ENCODE results near the gene ACOT11.

Gene ACOT11

GRCh38 chr1:54543729-54544496, 4.1 kb upstream of the ACOT11 start:
- TF ChIP-seq ZNF70 (CRISPR knock-in tag; IDR thresholded peaks at IDR 0.05) (no peak), ZNF8 (CRISPR knock-in tag; IDR thresholded peaks at IDR 0.05) (no peak; the same call in 1 of the 2 replicates), ZFP3 (CRISPR knock-in tag; IDR thresholded peaks at IDR 0.05) (peak; percentile 84; the same call in 1 of the 2 replicates), CSDC2 (CRISPR knock-in tag; IDR thresholded peaks at IDR 0.05) (no peak), BACH2 (CRISPR knock-in tag; IDR thresholded peaks at IDR 0.05; ENCODE audit: borderline replicate concordance) (no peak), ESRRG (CRISPR knock-in tag; IDR thresholded peaks at IDR 0.05) (no peak), TOX (CRISPR knock-in tag; IDR thresholded peaks at IDR 0.05; ENCODE audit: borderline replicate concordance) (no peak), PPARA (CRISPR knock-in tag; IDR thresholded peaks at IDR 0.05; ENCODE audit: borderline replicate concordance) (no peak), SNAI2 (CRISPR knock-in tag; IDR thresholded peaks at IDR 0.05) (0 out of 2 replicates have a peak, but pooled peaks have one; percentile 18), OSR1 (CRISPR knock-in tag; IDR thresholded peaks at IDR 0.05) (no peak), PATZ1 (CRISPR knock-in tag; IDR thresholded peaks at IDR 0.05; ENCODE audit: borderline replicate concordance) (peak; percentile 74; the same call in 1 of the 2 replicates), ARNTL (CRISPR knock-in tag; IDR thresholded peaks at IDR 0.05; ENCODE audit: borderline replicate concordance, low read depth) (no peak), GLIS3 (CRISPR knock-in tag; IDR thresholded peaks at IDR 0.05) (0 out of 2 replicates have a peak, but pooled peaks have one; percentile 54), ZC3H10 (CRISPR knock-in tag; IDR thresholded peaks at IDR 0.05) (0 out of 2 replicates have a peak, but pooled peaks have one; percentile 54), ZNF565 (CRISPR knock-in tag; conservative IDR thresholded peaks at IDR 0.05; ENCODE audit: low read depth) (no peak), ISL1 (CRISPR knock-in tag; IDR thresholded peaks at IDR 0.05) (peak; percentile 91), TCF4 (CRISPR knock-in tag; IDR thresholded peaks at IDR 0.05; ENCODE audit: borderline replicate concordance) (peak; percentile 93), RARB (CRISPR knock-in tag; IDR thresholded peaks at IDR 0.05) (no peak), ZFP30 (CRISPR knock-in tag; IDR thresholded peaks at IDR 0.05) (no peak)
- TF ChIP-seq, protein P1, sequence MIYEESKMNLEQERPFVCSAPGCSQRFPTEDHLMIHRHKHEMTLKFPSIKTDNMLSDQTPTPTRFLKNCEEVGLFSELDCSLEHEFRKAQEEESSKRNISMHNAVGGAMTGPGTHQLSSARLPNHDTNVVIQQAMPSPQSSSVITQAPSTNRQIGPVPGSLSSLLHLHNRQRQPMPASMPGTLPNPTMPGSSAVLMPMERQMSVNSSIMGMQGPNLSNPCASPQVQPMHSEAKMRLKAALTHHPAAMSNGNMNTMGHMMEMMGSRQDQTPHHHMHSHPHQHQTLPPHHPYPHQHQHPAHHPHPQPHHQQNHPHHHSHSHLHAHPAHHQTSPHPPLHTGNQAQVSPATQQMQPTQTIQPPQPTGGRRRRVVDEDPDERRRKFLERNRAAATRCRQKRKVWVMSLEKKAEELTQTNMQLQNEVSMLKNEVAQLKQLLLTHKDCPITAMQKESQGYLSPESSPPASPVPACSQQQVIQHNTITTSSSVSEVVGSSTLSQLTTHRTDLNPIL (CRISPR knock-in tag; IDR thresholded peaks at IDR 0.05; ENCODE audit: low read depth), result no peak
- TF ChIP-seq, protein P2, sequence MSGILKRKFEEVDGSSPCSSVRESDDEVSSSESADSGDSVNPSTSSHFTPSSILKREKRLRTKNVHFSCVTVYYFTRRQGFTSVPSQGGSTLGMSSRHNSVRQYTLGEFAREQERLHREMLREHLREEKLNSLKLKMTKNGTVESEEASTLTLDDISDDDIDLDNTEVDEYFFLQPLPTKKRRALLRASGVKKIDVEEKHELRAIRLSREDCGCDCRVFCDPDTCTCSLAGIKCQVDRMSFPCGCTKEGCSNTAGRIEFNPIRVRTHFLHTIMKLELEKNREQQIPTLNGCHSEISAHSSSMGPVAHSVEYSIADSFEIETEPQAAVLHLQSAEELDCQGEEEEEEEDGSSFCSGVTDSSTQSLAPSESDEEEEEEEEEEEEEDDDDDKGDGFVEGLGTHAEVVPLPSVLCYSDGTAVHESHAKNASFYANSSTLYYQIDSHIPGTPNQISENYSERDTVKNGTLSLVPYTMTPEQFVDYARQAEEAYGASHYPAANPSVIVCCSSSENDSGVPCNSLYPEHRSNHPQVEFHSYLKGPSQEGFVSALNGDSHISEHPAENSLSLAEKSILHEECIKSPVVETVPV (CRISPR knock-in tag; IDR thresholded peaks at IDR 0.05), result no peak; the same call in 1 of the 2 replicates
- TF ChIP-seq, protein P3, sequence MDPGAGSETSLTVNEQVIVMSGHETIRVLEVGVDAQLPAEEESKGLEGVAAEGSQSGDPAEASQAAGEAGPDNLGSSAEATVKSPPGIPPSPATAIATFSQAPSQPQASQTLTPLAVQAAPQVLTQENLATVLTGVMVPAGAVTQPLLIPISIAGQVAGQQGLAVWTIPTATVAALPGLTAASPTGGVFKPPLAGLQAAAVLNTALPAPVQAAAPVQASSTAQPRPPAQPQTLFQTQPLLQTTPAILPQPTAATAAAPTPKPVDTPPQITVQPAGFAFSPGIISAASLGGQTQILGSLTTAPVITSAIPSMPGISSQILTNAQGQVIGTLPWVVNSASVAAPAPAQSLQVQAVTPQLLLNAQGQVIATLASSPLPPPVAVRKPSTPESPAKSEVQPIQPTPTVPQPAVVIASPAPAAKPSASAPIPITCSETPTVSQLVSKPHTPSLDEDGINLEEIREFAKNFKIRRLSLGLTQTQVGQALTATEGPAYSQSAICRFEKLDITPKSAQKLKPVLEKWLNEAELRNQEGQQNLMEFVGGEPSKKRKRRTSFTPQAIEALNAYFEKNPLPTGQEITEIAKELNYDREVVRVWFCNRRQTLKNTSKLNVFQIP (CRISPR knock-in tag; IDR thresholded peaks at IDR 0.05; ENCODE audit: borderline replicate concordance, low read depth), result no peak
- TF ChIP-seq, protein P4, sequence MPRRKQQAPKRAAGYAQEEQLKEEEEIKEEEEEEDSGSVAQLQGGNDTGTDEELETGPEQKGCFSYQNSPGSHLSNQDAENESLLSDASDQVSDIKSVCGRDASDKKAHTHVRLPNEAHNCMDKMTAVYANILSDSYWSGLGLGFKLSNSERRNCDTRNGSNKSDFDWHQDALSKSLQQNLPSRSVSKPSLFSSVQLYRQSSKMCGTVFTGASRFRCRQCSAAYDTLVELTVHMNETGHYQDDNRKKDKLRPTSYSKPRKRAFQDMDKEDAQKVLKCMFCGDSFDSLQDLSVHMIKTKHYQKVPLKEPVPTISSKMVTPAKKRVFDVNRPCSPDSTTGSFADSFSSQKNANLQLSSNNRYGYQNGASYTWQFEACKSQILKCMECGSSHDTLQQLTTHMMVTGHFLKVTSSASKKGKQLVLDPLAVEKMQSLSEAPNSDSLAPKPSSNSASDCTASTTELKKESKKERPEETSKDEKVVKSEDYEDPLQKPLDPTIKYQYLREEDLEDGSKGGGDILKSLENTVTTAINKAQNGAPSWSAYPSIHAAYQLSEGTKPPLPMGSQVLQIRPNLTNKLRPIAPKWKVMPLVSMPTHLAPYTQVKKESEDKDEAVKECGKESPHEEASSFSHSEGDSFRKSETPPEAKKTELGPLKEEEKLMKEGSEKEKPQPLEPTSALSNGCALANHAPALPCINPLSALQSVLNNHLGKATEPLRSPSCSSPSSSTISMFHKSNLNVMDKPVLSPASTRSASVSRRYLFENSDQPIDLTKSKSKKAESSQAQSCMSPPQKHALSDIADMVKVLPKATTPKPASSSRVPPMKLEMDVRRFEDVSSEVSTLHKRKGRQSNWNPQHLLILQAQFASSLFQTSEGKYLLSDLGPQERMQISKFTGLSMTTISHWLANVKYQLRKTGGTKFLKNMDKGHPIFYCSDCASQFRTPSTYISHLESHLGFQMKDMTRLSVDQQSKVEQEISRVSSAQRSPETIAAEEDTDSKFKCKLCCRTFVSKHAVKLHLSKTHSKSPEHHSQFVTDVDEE (CRISPR knock-in tag; IDR thresholded peaks at IDR 0.05), result peak; percentile 91
- peak; percentile 15 for ATAC-seq
